Vagina (tissue), 2 donors: ENCODE measurements around the gene OR2L8. TPM values are rescaled to one million over a fixed set of nuclear protein-coding genes. Genes with fewer than 3 reads are reported as not detected.
"Not testable (repeated sequence)": the region's sequence is repeated elsewhere in the genome, so short reads cannot be mapped to it uniquely, and the experiment has no call there.

ENCODE experiments used
- DNase-seq, 2 donors: peaks; one replicate each; pipeline ENCODE4 v3.0.0-alpha.2; 2017; ENCODE audit errors: extremely low spot score in 2 of 2
- H3K27ac ChIP-seq: fragments of 200-600 bp; sonication (generic); one replicate; pipeline ENCODE4 v1.5.1; 2019
- H3K27me3 ChIP-seq: fragments of 200-600 bp; sonication (generic); one replicate; pipeline ENCODE4 v1.5.1; 2019
- H3K36me3 ChIP-seq, 2 donors: fragments of 200-600 bp; sonication (generic); one replicate each; pipeline ENCODE4 v1.5.1; 2017 to 2019
- H3K4me1 ChIP-seq: fragments of 200-600 bp; sonication (generic); one replicate; pipeline ENCODE4 v1.5.1; 2019
- H3K4me3 ChIP-seq, 2 donors: fragments of 200-600 bp; sonication (generic); 1 replicate in 1 of 2; 2 replicates in 1 of 2; pipeline ENCODE4 v1.5.1; 2016 to 2019
- H3K9me3 ChIP-seq: fragments of 200-600 bp; sonication (generic); one replicate; pipeline ENCODE4 v1.5.1; 2019
- CTCF ChIP-seq, 3 experiments: fragments of 450-650 bp in 2 of 3; fragments of 200-600 bp in 1 of 3; sonication (generic) in 1 of 3; IDR thresholded peaks; one replicate each; pipeline ENCODE4 v1.5.1; 2017 to 2019; ENCODE audit warnings: antibody characterized with exemption in 3 of 3, mild to moderate bottlenecking in 2 of 3, moderate library complexity in 2 of 3
- POLR2A ChIP-seq, 2 donors: fragments of 450-650 bp; IDR thresholded peaks; one replicate each; pipeline ENCODE4 v1.6.1; 2017; ENCODE audit warnings: antibody characterized with exemption in 2 of 2, mild to moderate bottlenecking in 2 of 2, moderate library complexity in 2 of 2
- POLR2AphosphoS5 ChIP-seq, 2 donors: sonication (generic); formaldehyde crosslinking; IDR thresholded peaks; one replicate each; pipeline ENCODE4 v1.9.0; 2017; ENCODE audit warnings: antibody characterized with exemption in 2 of 2, mild to moderate bottlenecking in 2 of 2, low read depth in 1 of 2; ENCODE audit not compliant: insufficient read depth in 1 of 2
- intact Hi-C: fragments of 100-400 bp; cut with DNase I; formaldehyde crosslinking; loops from one replicate; pipeline ENCODE4 v1.15.1; 2023
- total RNA-seq: library from RNA; depleted of rRNA; stranded (reverse); fragments of >200 nt; gene quantifications from one replicate; pipeline ENCODE4 v1.2.3, GENCODE V29; 2016

Gene OR2L8
- total RNA-seq, 1 donor from 2014 or later: not detected

GRCh38 chr1:247924868-247925267, 23.8 kb upstream of the OR2L8 start, which contains the start of gene OR2AJ1:
Gene OR2AJ1 (plus strand): TSS chr1:247924889. CDS start chr1:247933769, 8,880 bp downstream.
- no peaks in the 10 kb centered on the region for H3K27me3 ChIP-seq
- intact Hi-C loops: no loop called here

GRCh38 chr1:247933989-247934388, 14.7 kb upstream of the OR2L8 start:
- no peak for DNase-seq
- no peaks in the 10 kb centered on the region for H3K27me3 ChIP-seq
- H3K36me3 ChIP-seq: no peaks in the 10 kb centered on the region
- intact Hi-C loops: no loop called here
- H3K4me1 ChIP-seq: no peaks in the 10 kb centered on the region
- TF ChIP-seq CTCF (IDR thresholded peaks at IDR 0.05) (no peak), POLR2A (IDR thresholded peaks at IDR 0.05) (no peak), POLR2AphosphoS5 (IDR thresholded peaks at IDR 0.05; ENCODE audit: insufficient read depth in 1 of 2, low read depth in 1 of 2) (no peak)
- H3K9me3 ChIP-seq: no peaks in the 10 kb centered on the region
- H3K27ac ChIP-seq: no peak overlapping the region
- H3K4me3 ChIP-seq: no peak overlapping the region

More at GRCh38 chr1:247924868-247925267, 23.8 kb upstream of the OR2L8 start, which contains the start of gene OR2AJ1:
- TF ChIP-seq POLR2AphosphoS5 (IDR thresholded peaks at IDR 0.05; ENCODE audit: insufficient read depth in 1 of 2, low read depth in 1 of 2) (no peak), POLR2A (IDR thresholded peaks at IDR 0.05) (no peak), CTCF (IDR thresholded peaks at IDR 0.05) (no peak)
- Histone ChIP-seq H3K9me3 (no peaks in the 10 kb centered on the region), H3K27ac (no peak within 1 kb of the TSS), H3K4me1 (no peaks in the 10 kb centered on the region), H3K4me3 (no peak within 1 kb of the TSS), H3K36me3 (no peaks in the 10 kb centered on the region)
- DNase-seq: no peak

GRCh38 chr1:247935781-247936180, 12.9 kb upstream of the OR2L8 start:
- Histone ChIP-seq H3K27ac (no peak overlapping the region), H3K9me3 (no peaks in the 10 kb centered on the region), H3K27me3 (no peaks in the 10 kb centered on the region), H3K36me3 (no peaks in the 10 kb centered on the region), H3K4me3 (no peak overlapping the region), H3K4me1 (no peaks in the 10 kb centered on the region)
- TF ChIP-seq POLR2A (IDR thresholded peaks at IDR 0.05): no peak
- TF ChIP-seq CTCF (IDR thresholded peaks at IDR 0.05): no peak
- no peak for TF ChIP-seq POLR2AphosphoS5 (IDR thresholded peaks at IDR 0.05; ENCODE audit: insufficient read depth in 1 of 2, low read depth in 1 of 2)
- no peak for DNase-seq
- intact Hi-C loops: no loop called here

- no peaks in the 10 kb centered on the region for H3K9me3 ChIP-seq
- H3K27me3 ChIP-seq: no peaks in the 10 kb centered on the region
- TF ChIP-seq POLR2A (IDR thresholded peaks at IDR 0.05): no peak
- no peak for TF ChIP-seq CTCF (IDR thresholded peaks at IDR 0.05)
- TF ChIP-seq POLR2AphosphoS5 (IDR thresholded peaks at IDR 0.05; ENCODE audit: insufficient read depth in 1 of 2, low read depth in 1 of 2): no peak
- H3K4me3 ChIP-seq: no peak overlapping the region
- intact Hi-C loops: no loop called here
- no peak for DNase-seq
- H3K4me1 ChIP-seq: no peaks in the 10 kb centered on the region
- no peaks in the 10 kb centered on the region for H3K36me3 ChIP-seq
- H3K27ac ChIP-seq: no peak overlapping the region
Measured at GRCh38 chr1:247936415-247936814, 12.2 kb upstream of the OR2L8 start.

- peak in 1 of 3 experiments; percentile 62 for TF ChIP-seq CTCF (IDR thresholded peaks at IDR 0.05)
- H3K27ac ChIP-seq, intact Hi-C loops, H3K9me3 ChIP-seq, H3K36me3 ChIP-seq, DNase-seq, H3K4me1 ChIP-seq, H3K27me3 ChIP-seq: not testable (repeated sequence)
- H3K4me3 ChIP-seq: peak overlapping the region; percentile 11 to 39
Measured at GRCh38 chr1:247936965-247937734, 11.5 kb upstream of the OR2L8 start.
